Kidney (tissue), 14 donors: Measurements from ENCODE around the gene SH2D5. TPM values are rescaled to one million over a fixed set of nuclear protein-coding genes. Genes with fewer than 3 reads are reported as not detected.

Experiments used
- DNase-seq, 5 donors: peaks; one replicate each; pipeline ENCODE4 v3.0.0-alpha.2; 2013 to 2020
- FAIRE-seq: peaks from 2 replicates; lab custom pipeline; 2012; peaks lifted over from hg19 to GRCh38; lab: Jason Lieb, UNC
- H3K27ac ChIP-seq, 2 donors: one replicate each; pipeline ENCODE4 v1.7.0; 2013; ENCODE audit warnings: low read depth in 2 of 2, low read length in 2 of 2, inconsistent platforms in 1 of 2
- H3K27me3 ChIP-seq: one replicate; pipeline ENCODE4 v1.7.1; 2013; ENCODE audit warnings: low read length, inconsistent platforms; ENCODE audit not compliant: control insufficient read depth, insufficient read depth
- H3K36me3 ChIP-seq, 3 donors: one replicate each; pipeline versions ENCODE4 v1.7.0 to v1.7.1; 2013; ENCODE audit warnings: low read length in 3 of 3, control low read depth in 1 of 3, inconsistent platforms in 1 of 3; ENCODE audit not compliant: insufficient read depth in 3 of 3, control insufficient read depth in 2 of 3
- H3K4me1 ChIP-seq, 3 donors: one replicate each; pipeline versions ENCODE4 v1.7.0 to v1.7.1; 2013; ENCODE audit warnings: low read length in 3 of 3, inconsistent platforms in 1 of 3, low read depth in 1 of 3; ENCODE audit not compliant: control insufficient read depth in 2 of 3, insufficient read depth in 2 of 3
- H3K4me3 ChIP-seq, 3 donors: one replicate each; pipeline versions ENCODE4 v1.7.0 to v1.8.1; 2013; ENCODE audit warnings: low read length in 3 of 3, control low read depth in 1 of 3, inconsistent platforms in 1 of 3
- H3K9ac ChIP-seq, 3 donors: one replicate each; pipeline versions ENCODE4 v1.7.0 to v1.7.1; 2013; ENCODE audit warnings: low read length in 3 of 3, control low read depth in 1 of 3, inconsistent platforms in 1 of 3
- H3K9me3 ChIP-seq, 3 donors: one replicate each; pipeline versions ENCODE4 v1.7.0 to v1.7.1; 2013; ENCODE audit warnings: low read length in 3 of 3, control low read depth in 1 of 3, inconsistent platforms in 1 of 3; ENCODE audit not compliant: control insufficient read depth in 2 of 3, insufficient read depth in 1 of 3
- CTCF ChIP-seq: IDR thresholded peaks from 3 replicates; pipeline ENCODE4 v1.5.1; 2012; ENCODE audit warnings: mild to moderate bottlenecking, moderate library complexity, borderline replicate concordance; ENCODE audit not compliant: insufficient read depth; ENCODE audit errors: extremely low read depth
- intact Hi-C: fragments of 100-400 bp; cut with DNase I; formaldehyde crosslinking; loops from one replicate; pipeline ENCODE4 v1.11.1; 2022
- polyA plus RNA-seq: library from polyadenylated mRNA; stranded (reverse); fragments of 350-450 nt; fragmentation: Illumina TruSeq; extraction: RNeasy Lipid Tissue Mini Kit (QIAGEN cat#74804); gene quantifications from one replicate; pipeline ENCODE4 v1.2.3, GENCODE V29; 2014; ENCODE audit warnings: low read depth, low replicate concordance; ENCODE audit not compliant: insufficient read depth
- total RNA-seq: library from RNA; stranded (reverse); fragmentation: NEBNext Ultra II Directional; extraction: Animal tissue kit (Norgen Biotek cat#: 25700); gene quantifications from one replicate; pipeline ENCODE4 v1.2.1, GENCODE V29; 2021
- donor health status: control.
- donor health status: control.
- donor health status: control.
- donor health status: control.
- donor health status: control.
- donor health status: DM: yes; HTN: yes; CAD: no.
- donor health status: Normal renal cell carcinoma (clear cell type).

SH2D5 gene
- total and polyA plus RNA-seq, 2 donors from 2014 or later = 0.19 to 0.57 TPM

DNA sequence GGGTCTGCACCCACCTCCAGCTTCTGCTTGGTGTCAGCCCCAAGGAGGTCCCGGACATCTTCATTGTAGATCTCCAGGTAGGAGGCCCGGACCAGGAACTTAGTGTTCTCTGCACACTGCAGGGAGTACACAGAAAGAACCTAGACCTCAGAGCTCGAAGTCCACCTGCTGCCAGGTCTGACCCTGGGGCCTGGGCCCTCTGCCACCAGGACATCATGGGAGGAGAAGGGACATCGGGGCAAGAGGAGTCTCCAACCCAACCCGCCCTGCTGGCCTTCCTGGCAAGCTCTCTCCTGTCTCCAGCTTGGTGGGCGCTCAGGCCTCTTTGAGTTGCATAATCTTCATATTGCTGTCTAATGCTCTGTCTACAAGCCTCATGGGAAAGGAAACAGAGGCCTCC lies 19.1 kb downstream of the SH2D5 start:
- H3K9me3 ChIP-seq = no peaks in the 10 kb centered on the region
- H3K4me3 ChIP-seq = no peak overlapping the region
- H3K27ac ChIP-seq = no peak overlapping the region
- DNase-seq (no peak), FAIRE-seq (no peak)
- intact Hi-C loops = no loop called here
- H3K4me1 ChIP-seq = no peaks in the 10 kb centered on the region
- H3K36me3 ChIP-seq = no peaks in the 10 kb centered on the region
- no peak for TF ChIP-seq CTCF
- H3K27me3 ChIP-seq = no peaks in the 10 kb centered on the region
- no peak overlapping the region for H3K9ac ChIP-seq

DNA sequence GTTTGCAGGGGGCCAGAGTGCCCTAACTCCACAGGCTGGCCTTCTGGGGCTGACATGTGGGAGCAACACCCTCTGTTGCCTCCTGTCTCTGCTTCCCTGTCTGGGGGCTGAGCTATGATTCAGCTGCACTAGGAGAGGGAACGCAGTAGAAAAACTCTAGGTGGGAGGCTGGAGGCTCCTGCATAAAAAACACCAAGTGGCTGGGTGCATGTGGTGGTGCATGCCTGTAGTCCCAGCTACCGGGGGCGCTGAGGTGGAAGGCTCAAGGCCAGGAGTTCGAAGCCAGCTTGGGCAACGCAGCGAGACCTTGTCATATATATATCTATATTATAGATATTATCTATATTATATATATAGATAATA lies 20.3 kb downstream of the SH2D5 start:
- H3K4me1 ChIP-seq = no peaks in the 10 kb centered on the region
- H3K36me3 ChIP-seq = no peaks in the 10 kb centered on the region
- no peak overlapping the region for H3K4me3 ChIP-seq
- no peak for TF ChIP-seq CTCF
- intact Hi-C loops = no loop called here
- no peaks in the 10 kb centered on the region for H3K27me3 ChIP-seq
- no peak overlapping the region for H3K27ac ChIP-seq
- DNase-seq (no peak), FAIRE-seq (no peak)
- no peak overlapping the region for H3K9ac ChIP-seq
- no peaks in the 10 kb centered on the region for H3K9me3 ChIP-seq

- no peak for TF ChIP-seq CTCF
- Histone ChIP-seq H3K27ac (no peak overlapping the region), H3K27me3 (no peaks in the 10 kb centered on the region), H3K9ac (no peak overlapping the region), H3K9me3 (no peaks in the 10 kb centered on the region), H3K4me1 (no peaks in the 10 kb centered on the region), H3K36me3 (no peaks in the 10 kb centered on the region), H3K4me3 (no peak overlapping the region)
- FAIRE-seq = no peak
- intact Hi-C loops = no loop called here
- peak in 3 of 5 donors; percentile 55 to 80 (median 57) for DNase-seq
These were observed 21.0 kb downstream of the SH2D5 start for GRCh38 chr1:20711285-20712214.
